Adrenal gland (tissue), 5 donors: ENCODE data around the gene PIK3IP1.

ENCODE experiments used
- POLR2A ChIP-seq, 2 donors: fragments of 450-650 bp; IDR thresholded peaks; one replicate each; pipeline ENCODE4 v1.6.1; 2017; ENCODE audit warnings: antibody characterized with exemption in 2 of 2, mild to moderate bottlenecking in 2 of 2, moderate library complexity in 1 of 2
- TF ChIP-seq, protein P1 (sequence below), 6 experiments: fragments of 450-650 bp in 4 of 6; fragments of 200-600 bp in 2 of 6; sonication (generic) in 1 of 6; IDR thresholded peaks; 1 replicate in 5 of 6; 2 replicates in 1 of 6; pipeline versions ENCODE4 v1.5.1 to v1.8.0; 2016 to 2021; ENCODE audit warnings: antibody characterized with exemption in 6 of 6, mild to moderate bottlenecking in 2 of 6, moderate library complexity in 1 of 6
- donor health status: DM: no; HTN: no; CAD: no.

DNA sequence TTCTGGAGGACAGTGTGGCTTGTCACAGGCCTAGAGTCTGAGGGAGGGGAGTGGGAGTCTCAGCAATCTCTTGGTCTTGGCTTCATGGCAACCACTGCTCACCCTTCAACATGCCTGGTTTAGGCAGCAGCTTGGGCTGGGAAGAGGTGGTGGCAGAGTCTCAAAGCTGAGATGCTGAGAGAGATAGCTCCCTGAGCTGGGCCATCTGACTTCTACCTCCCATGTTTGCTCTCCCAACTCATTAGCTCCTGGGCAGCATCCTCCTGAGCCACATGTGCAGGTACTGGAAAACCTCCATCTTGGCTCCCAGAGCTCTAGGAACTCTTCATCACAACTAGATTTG is 13.0 kb downstream of the PIK3IP1 start:
- TF ChIP-seq, protein P1, sequence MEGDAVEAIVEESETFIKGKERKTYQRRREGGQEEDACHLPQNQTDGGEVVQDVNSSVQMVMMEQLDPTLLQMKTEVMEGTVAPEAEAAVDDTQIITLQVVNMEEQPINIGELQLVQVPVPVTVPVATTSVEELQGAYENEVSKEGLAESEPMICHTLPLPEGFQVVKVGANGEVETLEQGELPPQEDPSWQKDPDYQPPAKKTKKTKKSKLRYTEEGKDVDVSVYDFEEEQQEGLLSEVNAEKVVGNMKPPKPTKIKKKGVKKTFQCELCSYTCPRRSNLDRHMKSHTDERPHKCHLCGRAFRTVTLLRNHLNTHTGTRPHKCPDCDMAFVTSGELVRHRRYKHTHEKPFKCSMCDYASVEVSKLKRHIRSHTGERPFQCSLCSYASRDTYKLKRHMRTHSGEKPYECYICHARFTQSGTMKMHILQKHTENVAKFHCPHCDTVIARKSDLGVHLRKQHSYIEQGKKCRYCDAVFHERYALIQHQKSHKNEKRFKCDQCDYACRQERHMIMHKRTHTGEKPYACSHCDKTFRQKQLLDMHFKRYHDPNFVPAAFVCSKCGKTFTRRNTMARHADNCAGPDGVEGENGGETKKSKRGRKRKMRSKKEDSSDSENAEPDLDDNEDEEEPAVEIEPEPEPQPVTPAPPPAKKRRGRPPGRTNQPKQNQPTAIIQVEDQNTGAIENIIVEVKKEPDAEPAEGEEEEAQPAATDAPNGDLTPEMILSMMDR (IDR thresholded peaks at IDR 0.05): no peak
- no peak for TF ChIP-seq POLR2A (IDR thresholded peaks at IDR 0.05)
